Measurements from ENCODE around the gene DAGLB. TPM values are rescaled to one million over a fixed set of nuclear protein-coding genes. Genes with fewer than 3 reads are reported as not detected.

Gene DAGLB
- total RNA-seq, 1 experiment from 2014 or later, result 22.3 TPM

DNA sequence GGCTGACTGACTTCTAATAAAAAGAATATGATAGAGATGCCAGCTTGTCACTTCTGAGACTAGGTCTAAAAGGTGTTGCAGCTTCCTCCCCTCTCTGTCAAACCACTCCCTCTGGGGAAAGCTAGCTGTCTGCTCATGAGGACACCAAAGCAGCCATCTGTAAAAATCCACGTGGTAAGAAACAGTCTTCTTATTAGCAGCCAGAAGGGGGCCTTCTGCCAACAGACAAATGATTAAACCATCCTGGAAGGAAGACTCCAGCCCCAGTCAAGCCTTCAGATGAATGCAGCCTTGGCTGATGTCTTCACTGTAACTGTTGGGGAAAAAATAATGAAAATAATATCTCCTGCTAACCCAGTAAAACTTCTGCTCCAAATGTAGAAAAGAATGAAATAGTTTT, 41.9 kb upstream of the DAGLB start:
- DNase-seq (ENCODE audit: low read depth, low spot score), result no peak
- intact Hi-C loops (cut with micrococcal nuclease; ENCODE audit: unreplicated experiment), result no loop called here

DNA sequence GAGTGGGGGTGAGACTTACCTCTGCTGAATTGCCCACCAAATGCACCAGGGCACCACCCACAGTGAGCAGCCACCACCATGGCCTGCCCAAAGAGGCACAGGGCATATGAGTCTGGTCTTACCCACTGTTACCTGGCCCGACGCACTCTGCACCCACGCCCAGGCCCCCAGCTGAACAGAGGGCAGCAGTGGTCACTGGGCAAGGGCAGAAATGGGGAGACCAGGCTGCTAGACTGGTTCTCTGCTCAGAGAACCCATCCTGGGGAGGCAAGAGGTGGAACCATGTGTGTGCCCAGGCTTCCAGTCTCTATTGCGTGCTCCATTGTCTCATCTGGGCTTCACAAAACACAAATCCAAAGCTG, 39.4 kb upstream of the DAGLB start:
- Histone ChIP-seq H3K36me3 (ENCODE audit: control insufficient read depth, insufficient read depth, low read length) (no peaks in the 10 kb centered on the region), H3K4me3 (ENCODE audit: low read depth in 2 of 2, low read length in 2 of 2) (no peak overlapping the region), H3K27me3 (ENCODE audit: control insufficient read depth, insufficient read depth, low read length) (no peaks in the 10 kb centered on the region), H3K9me3 (ENCODE audit: control insufficient read depth, insufficient read depth, low read depth, low read length) (no peaks in the 10 kb centered on the region; the same call in 1 of the 2 replicates), H3K27ac (ENCODE audit: low read length) (no peak overlapping the region), H3K4me1 (ENCODE audit: control insufficient read depth, insufficient read depth, low read length) (peaks cover 7% of the 10 kb centered on the region)
- CTCF ChIA-PET, result no interaction called here
- intact Hi-C loops (cut with micrococcal nuclease; ENCODE audit: unreplicated experiment), result no loop called here
- POLR2A ChIA-PET, result no interaction called here
- in situ Hi-C loops (cut with HindIII; ENCODE audit: low pct_unique_long_range_greater_than_20kb, low sequenced_read_pairs), result no loop called here
- no peak for TF ChIP-seq SIN3A (IDR thresholded peaks at IDR 0.05; ENCODE audit: borderline replicate concordance, insufficient read depth, low read depth, low read length)
- TF ChIP-seq, protein P1, sequence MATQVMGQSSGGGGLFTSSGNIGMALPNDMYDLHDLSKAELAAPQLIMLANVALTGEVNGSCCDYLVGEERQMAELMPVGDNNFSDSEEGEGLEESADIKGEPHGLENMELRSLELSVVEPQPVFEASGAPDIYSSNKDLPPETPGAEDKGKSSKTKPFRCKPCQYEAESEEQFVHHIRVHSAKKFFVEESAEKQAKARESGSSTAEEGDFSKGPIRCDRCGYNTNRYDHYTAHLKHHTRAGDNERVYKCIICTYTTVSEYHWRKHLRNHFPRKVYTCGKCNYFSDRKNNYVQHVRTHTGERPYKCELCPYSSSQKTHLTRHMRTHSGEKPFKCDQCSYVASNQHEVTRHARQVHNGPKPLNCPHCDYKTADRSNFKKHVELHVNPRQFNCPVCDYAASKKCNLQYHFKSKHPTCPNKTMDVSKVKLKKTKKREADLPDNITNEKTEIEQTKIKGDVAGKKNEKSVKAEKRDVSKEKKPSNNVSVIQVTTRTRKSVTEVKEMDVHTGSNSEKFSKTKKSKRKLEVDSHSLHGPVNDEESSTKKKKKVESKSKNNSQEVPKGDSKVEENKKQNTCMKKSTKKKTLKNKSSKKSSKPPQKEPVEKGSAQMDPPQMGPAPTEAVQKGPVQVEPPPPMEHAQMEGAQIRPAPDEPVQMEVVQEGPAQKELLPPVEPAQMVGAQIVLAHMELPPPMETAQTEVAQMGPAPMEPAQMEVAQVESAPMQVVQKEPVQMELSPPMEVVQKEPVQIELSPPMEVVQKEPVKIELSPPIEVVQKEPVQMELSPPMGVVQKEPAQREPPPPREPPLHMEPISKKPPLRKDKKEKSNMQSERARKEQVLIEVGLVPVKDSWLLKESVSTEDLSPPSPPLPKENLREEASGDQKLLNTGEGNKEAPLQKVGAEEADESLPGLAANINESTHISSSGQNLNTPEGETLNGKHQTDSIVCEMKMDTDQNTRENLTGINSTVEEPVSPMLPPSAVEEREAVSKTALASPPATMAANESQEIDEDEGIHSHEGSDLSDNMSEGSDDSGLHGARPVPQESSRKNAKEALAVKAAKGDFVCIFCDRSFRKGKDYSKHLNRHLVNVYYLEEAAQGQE (IDR thresholded peaks at IDR 0.05; ENCODE audit: insufficient read depth in 1 of 2, low read depth in 2 of 2, low read length in 1 of 2), result no peak
- no peak for TF ChIP-seq POLR2AphosphoS5 (IDR thresholded peaks at IDR 0.05; ENCODE audit: low read depth, low read length)
- no peak for TF ChIP-seq TCF7L2 (IDR thresholded peaks at IDR 0.05; ENCODE audit: low read depth, low read length)
- TF ChIP-seq, protein P2, sequence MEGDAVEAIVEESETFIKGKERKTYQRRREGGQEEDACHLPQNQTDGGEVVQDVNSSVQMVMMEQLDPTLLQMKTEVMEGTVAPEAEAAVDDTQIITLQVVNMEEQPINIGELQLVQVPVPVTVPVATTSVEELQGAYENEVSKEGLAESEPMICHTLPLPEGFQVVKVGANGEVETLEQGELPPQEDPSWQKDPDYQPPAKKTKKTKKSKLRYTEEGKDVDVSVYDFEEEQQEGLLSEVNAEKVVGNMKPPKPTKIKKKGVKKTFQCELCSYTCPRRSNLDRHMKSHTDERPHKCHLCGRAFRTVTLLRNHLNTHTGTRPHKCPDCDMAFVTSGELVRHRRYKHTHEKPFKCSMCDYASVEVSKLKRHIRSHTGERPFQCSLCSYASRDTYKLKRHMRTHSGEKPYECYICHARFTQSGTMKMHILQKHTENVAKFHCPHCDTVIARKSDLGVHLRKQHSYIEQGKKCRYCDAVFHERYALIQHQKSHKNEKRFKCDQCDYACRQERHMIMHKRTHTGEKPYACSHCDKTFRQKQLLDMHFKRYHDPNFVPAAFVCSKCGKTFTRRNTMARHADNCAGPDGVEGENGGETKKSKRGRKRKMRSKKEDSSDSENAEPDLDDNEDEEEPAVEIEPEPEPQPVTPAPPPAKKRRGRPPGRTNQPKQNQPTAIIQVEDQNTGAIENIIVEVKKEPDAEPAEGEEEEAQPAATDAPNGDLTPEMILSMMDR (IDR thresholded peaks at IDR 0.05), result no peak
- DNase-seq (ENCODE audit: low read depth, low spot score) (no peak), ATAC-seq (no peak)
- no TSS peak for BruUV-seq (replicated peaks)

More for the DNA sequence above, 41.9 kb upstream of the DAGLB start:
- no TSS peak for BruUV-seq (replicated peaks)
- Histone ChIP-seq H3K9me3 (ENCODE audit: control insufficient read depth, insufficient read depth, low read depth, low read length) (no peaks in the 10 kb centered on the region; the same call in 1 of the 2 replicates), H3K4me1 (ENCODE audit: control insufficient read depth, insufficient read depth, low read length) (no peaks in the 10 kb centered on the region), H3K36me3 (ENCODE audit: control insufficient read depth, insufficient read depth, low read length) (no peaks in the 10 kb centered on the region), H3K4me3 (ENCODE audit: low read depth in 2 of 2, low read length in 2 of 2) (no peak overlapping the region), H3K27ac (ENCODE audit: low read length) (no peak overlapping the region), H3K27me3 (ENCODE audit: control insufficient read depth, insufficient read depth, low read length) (no peaks in the 10 kb centered on the region)
- in situ Hi-C loops (cut with HindIII; ENCODE audit: low pct_unique_long_range_greater_than_20kb, low sequenced_read_pairs), result no loop called here
- no peak for TF ChIP-seq POLR2AphosphoS5 (IDR thresholded peaks at IDR 0.05; ENCODE audit: low read depth, low read length)
- ChIA-PET POLR2A (no interaction called here), CTCF (interaction anchor here (0.6 kb wide), 1 partner anchor 17 kb away, joined by 6 read pairs; no protein-coding TSS in a partner anchor)
- no peak for ATAC-seq

DNA sequence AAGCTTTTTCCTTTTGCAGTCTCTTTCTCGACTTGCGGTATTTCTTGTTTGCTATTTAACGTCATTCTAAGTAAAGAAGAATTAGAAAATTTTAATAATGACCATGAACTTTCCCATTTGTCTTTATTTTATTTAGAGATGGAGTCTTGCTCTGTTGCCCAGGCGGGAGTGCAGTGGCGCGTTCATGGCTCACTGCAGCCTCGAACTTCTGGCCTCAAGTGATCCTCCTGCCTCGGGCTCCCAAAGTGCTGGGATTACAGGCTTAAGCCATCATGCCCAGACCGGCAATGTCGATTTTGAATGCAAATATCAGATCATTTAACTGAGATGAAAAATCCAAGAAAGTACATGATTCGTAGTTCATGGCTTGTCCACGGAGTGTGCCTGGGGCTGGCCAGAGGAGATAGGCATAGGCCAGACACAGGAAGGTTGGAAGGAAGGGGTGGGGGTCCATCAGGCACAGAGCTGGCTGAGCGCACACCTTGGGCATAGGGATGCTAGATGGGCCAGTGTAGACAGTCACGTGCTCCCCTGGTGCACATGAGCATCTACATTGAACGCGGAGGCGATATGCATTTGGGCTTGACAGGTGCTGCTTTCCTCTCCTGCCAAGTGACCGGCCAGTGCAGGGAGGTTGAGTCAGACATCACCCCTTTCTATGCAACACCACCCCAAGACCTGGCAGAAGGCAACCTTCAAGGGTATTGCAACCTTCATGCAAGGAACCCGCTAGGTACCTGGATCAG, 38.9 kb upstream of the DAGLB start:
- Histone ChIP-seq H3K4me1 (ENCODE audit: control insufficient read depth, insufficient read depth, low read length) (peaks cover 8% of the 10 kb centered on the region), H3K27me3 (ENCODE audit: control insufficient read depth, insufficient read depth, low read length) (no peaks in the 10 kb centered on the region), H3K4me3 (ENCODE audit: low read depth in 2 of 2, low read length in 2 of 2) (no peak overlapping the region), H3K36me3 (ENCODE audit: control insufficient read depth, insufficient read depth, low read length) (no peaks in the 10 kb centered on the region), H3K9me3 (ENCODE audit: control insufficient read depth, insufficient read depth, low read depth, low read length) (no peaks in the 10 kb centered on the region; the same call in 1 of the 2 replicates), H3K27ac (ENCODE audit: low read length) (no peak overlapping the region)
- ChIA-PET CTCF (no interaction called here), POLR2A (no interaction called here)
- no peak for DNase-seq (ENCODE audit: low read depth, low spot score)
- in situ Hi-C loops (cut with HindIII; ENCODE audit: low pct_unique_long_range_greater_than_20kb, low sequenced_read_pairs), result no loop called here
- no peak for ATAC-seq
- TF ChIP-seq, protein P2 (IDR thresholded peaks at IDR 0.05), result no peak
- TF ChIP-seq SIN3A (IDR thresholded peaks at IDR 0.05; ENCODE audit: borderline replicate concordance, insufficient read depth, low read depth, low read length) (no peak), TCF7L2 (IDR thresholded peaks at IDR 0.05; ENCODE audit: low read depth, low read length) (no peak), POLR2AphosphoS5 (IDR thresholded peaks at IDR 0.05; ENCODE audit: low read depth, low read length) (no peak)
- TF ChIP-seq, protein P1 (IDR thresholded peaks at IDR 0.05; ENCODE audit: insufficient read depth in 1 of 2, low read depth in 2 of 2, low read length in 1 of 2), result no peak
- BruUV-seq (replicated peaks), result no TSS peak
- intact Hi-C loops (cut with micrococcal nuclease; ENCODE audit: unreplicated experiment), result no loop called here

Measured in Panc1 (cell line).